Fibroblast of lung (primary cell): ENCODE measurements around the gene SERPINA10. TPM values are rescaled to one million over a fixed set of nuclear protein-coding genes. Genes with fewer than 3 reads are reported as not detected.
A peak's percentile ranks its signal among the peaks of the same experiment; 100 is the strongest.

Experiments
- DNase-seq, 2 donors: peaks; one replicate each; pipeline versions ENCODE4 v3.0.0 to v3.0.0-alpha.2; 2010; ENCODE audit warnings: low read depth in 2 of 2
- H2AFZ ChIP-seq: 2 replicates; pipeline ENCODE4 v1.5.1; 2012; ENCODE audit warnings: low read length, control low read depth, inconsistent platforms
- H3K27ac ChIP-seq: 2 replicates; pipeline ENCODE4 v1.5.1; 2011; ENCODE audit warnings: low read length, control low read depth; ENCODE audit not compliant: insufficient read depth
- H3K27me3 ChIP-seq: 2 replicates; pipeline ENCODE4 v1.5.1; 2011; ENCODE audit warnings: mild to moderate bottlenecking, low read length; ENCODE audit not compliant: control insufficient read depth, insufficient read depth
- H3K36me3 ChIP-seq: 2 replicates; pipeline ENCODE4 v1.5.1; 2011; ENCODE audit warnings: low read length; ENCODE audit not compliant: control insufficient read depth, insufficient read depth
- H3K4me1 ChIP-seq: 2 replicates; pipeline ENCODE4 v1.5.1; 2011; ENCODE audit warnings: low read length; ENCODE audit not compliant: control insufficient read depth, insufficient read depth; ENCODE audit errors: extremely low read depth
- H3K4me2 ChIP-seq: 2 replicates; pipeline ENCODE4 v1.5.1; 2011; ENCODE audit warnings: low read length, control low read depth; ENCODE audit not compliant: insufficient read depth; ENCODE audit errors: extremely low read depth
- H3K4me3 ChIP-seq, 4 experiments: fragments of 200-600 bp in 1 of 4; sonication (generic) in 1 of 4; replicated peaks in 1 of 4; 2 replicates each; pipeline ENCODE4 v1.5.1; 2011 to 2016; ENCODE audit warnings: low read length in 4 of 4, low read depth in 3 of 4, mild to moderate bottlenecking in 3 of 4, control low read depth in 2 of 4, inconsistent platforms in 1 of 4, mixed read lengths in 1 of 4; ENCODE audit not compliant: insufficient read depth in 1 of 4; ENCODE audit errors: control extremely low read depth in 1 of 4
- H3K79me2 ChIP-seq: 2 replicates; pipeline ENCODE4 v1.5.1; 2012; ENCODE audit warnings: mild to moderate bottlenecking, low read length, inconsistent platforms; ENCODE audit not compliant: control insufficient read depth, insufficient read depth
- H3K9ac ChIP-seq: 2 replicates; pipeline ENCODE4 v1.5.1; 2011; ENCODE audit warnings: mild to moderate bottlenecking, low read length, control low read depth; ENCODE audit not compliant: insufficient read depth
- H3K9me3 ChIP-seq: 2 replicates; pipeline ENCODE4 v1.5.1; 2012; ENCODE audit warnings: low read depth, low read length; ENCODE audit not compliant: control insufficient read depth, insufficient read depth
- H4K20me1 ChIP-seq: 2 replicates; pipeline ENCODE4 v1.5.1; 2011; ENCODE audit warnings: low read length; ENCODE audit not compliant: control insufficient read depth, insufficient read depth; ENCODE audit errors: extremely low read depth
- EZH2 ChIP-seq: IDR thresholded peaks from 2 replicates; pipeline ENCODE4 v1.5.1; 2012; ENCODE audit warnings: low read length, control low read depth, mild to moderate bottlenecking; ENCODE audit errors: missing control alignments
- polyA plus RNA-seq, 2 donors: library from polyadenylated mRNA; depleted of rRNA in 1 of 2; stranded (reverse) in 1 of 2; unstranded in 1 of 2; fragments of >200 nt; gene quantifications; 2 replicates each; pipeline ENCODE4 v1.2.1, GENCODE V29; 2011 to 2012; ENCODE audit warnings: missing spikeins in 1 of 2
- total RNA-seq: library from RNA; depleted of rRNA; stranded (reverse); fragments of >200 nt; gene quantifications from 2 replicates; pipeline ENCODE4 v1.2.1, GENCODE V29; 2014
- TF ChIP-seq, protein P1 (sequence below), 2 donors: IDR thresholded peaks in 1 of 2; conservative IDR thresholded peaks in 1 of 2; 1 replicate in 1 of 2; 2 replicates in 1 of 2; pipeline ENCODE4 v1.5.1; 2011 to 2012; ENCODE audit warnings: low read length in 2 of 2, control low read depth in 1 of 2, inconsistent platforms in 1 of 2, low read depth in 1 of 2, mild to moderate bottlenecking in 1 of 2

Gene SERPINA10
- total and polyA plus RNA-seq, 2 donors (not counting 1 experiment from before 2014, with no cell fraction given) = not detected

DNA sequence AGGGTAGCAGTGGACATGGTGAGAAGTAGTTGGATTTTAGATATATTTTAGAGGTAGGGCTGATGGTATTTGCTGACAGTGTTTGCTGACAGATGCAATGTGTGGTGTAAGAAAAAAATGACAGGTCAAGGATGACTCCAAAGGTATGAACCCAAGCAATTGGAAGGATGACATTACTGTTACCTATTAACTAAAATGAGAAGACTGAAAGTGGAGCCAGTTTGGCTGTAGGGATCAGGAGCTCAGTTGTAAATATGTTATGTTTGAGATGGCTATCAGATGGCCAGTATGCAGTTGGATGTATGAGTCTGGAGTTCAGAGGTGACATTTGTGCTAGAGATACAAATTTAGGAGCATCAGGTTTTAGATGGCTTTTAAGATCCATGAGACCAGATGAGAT lies 47.5 kb upstream of the SERPINA10 start:
- no peak for TF ChIP-seq EZH2
- TF ChIP-seq, protein P1, sequence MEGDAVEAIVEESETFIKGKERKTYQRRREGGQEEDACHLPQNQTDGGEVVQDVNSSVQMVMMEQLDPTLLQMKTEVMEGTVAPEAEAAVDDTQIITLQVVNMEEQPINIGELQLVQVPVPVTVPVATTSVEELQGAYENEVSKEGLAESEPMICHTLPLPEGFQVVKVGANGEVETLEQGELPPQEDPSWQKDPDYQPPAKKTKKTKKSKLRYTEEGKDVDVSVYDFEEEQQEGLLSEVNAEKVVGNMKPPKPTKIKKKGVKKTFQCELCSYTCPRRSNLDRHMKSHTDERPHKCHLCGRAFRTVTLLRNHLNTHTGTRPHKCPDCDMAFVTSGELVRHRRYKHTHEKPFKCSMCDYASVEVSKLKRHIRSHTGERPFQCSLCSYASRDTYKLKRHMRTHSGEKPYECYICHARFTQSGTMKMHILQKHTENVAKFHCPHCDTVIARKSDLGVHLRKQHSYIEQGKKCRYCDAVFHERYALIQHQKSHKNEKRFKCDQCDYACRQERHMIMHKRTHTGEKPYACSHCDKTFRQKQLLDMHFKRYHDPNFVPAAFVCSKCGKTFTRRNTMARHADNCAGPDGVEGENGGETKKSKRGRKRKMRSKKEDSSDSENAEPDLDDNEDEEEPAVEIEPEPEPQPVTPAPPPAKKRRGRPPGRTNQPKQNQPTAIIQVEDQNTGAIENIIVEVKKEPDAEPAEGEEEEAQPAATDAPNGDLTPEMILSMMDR (conservative IDR thresholded peaks at IDR 0.05 in 1 of 2, IDR thresholded peaks at IDR 0.05 in 1 of 2; ENCODE audit: low read depth in 1 of 2, low read length in 2 of 2) = no peak
- no peaks in the 10 kb centered on the region for H3K79me2 ChIP-seq
- no peak overlapping the region for H2AFZ ChIP-seq
- H4K20me1 ChIP-seq = no peaks in the 10 kb centered on the region
- H3K4me1 ChIP-seq = peaks cover 2% of the 10 kb centered on the region
- no peaks in the 10 kb centered on the region for H3K9me3 ChIP-seq
- H3K4me2 ChIP-seq = no peak overlapping the region
- no peak overlapping the region for H3K9ac ChIP-seq
- DNase-seq = no peak
- H3K27ac ChIP-seq = no peak overlapping the region
- no peaks in the 10 kb centered on the region for H3K36me3 ChIP-seq
- no peak overlapping the region for H3K4me3 ChIP-seq
- no peaks in the 10 kb centered on the region for H3K27me3 ChIP-seq

DNA sequence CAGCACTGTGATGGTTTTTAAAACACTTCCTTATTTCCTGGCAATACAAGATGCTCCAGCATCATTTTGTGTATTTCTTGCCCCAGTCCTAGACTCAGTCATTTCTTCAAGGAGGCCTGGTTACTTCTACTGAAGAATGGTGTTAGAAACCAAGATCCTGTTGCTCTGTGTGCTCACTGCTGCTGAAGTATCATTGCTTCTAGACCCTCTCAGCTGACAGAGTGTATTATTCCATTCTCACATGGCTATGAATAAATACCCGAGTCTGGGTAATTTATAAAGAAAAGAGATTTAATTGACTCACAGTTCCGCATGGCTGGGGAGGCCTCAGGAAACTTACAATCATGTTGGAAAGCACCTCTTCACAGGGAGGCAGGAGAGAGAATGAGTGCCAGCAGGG lies 45.0 kb upstream of the SERPINA10 start:
- Histone ChIP-seq H3K27me3 (no peaks in the 10 kb centered on the region), H3K4me1 (no peaks in the 10 kb centered on the region), H3K9ac (no peak overlapping the region), H3K79me2 (no peaks in the 10 kb centered on the region), H3K36me3 (no peaks in the 10 kb centered on the region), H3K4me2 (no peak overlapping the region), H3K27ac (no peak overlapping the region), H3K4me3 (no peak overlapping the region), H2AFZ (no peak overlapping the region), H4K20me1 (no peaks in the 10 kb centered on the region), H3K9me3 (no peaks in the 10 kb centered on the region)
- DNase-seq = no peak
- TF ChIP-seq, protein P1 (conservative IDR thresholded peaks at IDR 0.05 in 1 of 2, IDR thresholded peaks at IDR 0.05 in 1 of 2; ENCODE audit: low read depth in 1 of 2, low read length in 2 of 2) = no peak
- no peak for TF ChIP-seq EZH2

DNA sequence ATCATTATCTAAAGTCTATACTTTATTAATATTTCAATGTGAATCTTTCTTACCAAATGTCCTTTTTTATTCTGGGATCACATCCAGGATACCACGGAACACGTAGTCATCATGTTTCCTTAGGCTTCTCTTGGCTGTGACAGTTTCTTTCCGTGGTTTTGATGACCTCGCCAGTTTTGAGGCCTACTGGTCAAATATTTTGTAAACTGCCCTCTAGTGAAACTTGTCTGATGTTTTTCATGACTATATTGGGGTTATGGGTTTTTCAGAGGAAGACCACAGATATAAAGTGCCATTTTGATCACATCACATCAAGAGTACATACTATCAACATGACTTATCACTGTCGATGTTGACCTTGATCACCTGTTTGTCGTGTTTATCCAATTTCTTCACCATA lies 44.2 kb upstream of the SERPINA10 start:
- Histone ChIP-seq H3K4me2 (no peak overlapping the region), H3K36me3 (no peaks in the 10 kb centered on the region), H3K9me3 (no peaks in the 10 kb centered on the region), H3K4me1 (no peaks in the 10 kb centered on the region), H3K9ac (no peak overlapping the region), H2AFZ (no peak overlapping the region), H3K27ac (no peak overlapping the region), H3K27me3 (no peaks in the 10 kb centered on the region), H3K4me3 (no peak overlapping the region), H4K20me1 (no peaks in the 10 kb centered on the region), H3K79me2 (no peaks in the 10 kb centered on the region)
- DNase-seq = peak; percentile 32 to 49
- TF ChIP-seq, protein P1 (conservative IDR thresholded peaks at IDR 0.05 in 1 of 2, IDR thresholded peaks at IDR 0.05 in 1 of 2; ENCODE audit: low read depth in 1 of 2, low read length in 2 of 2) = no peak
- no peak for TF ChIP-seq EZH2
